GM23338 (cell line): ENCODE data around the gene CAPN15. TPM values are rescaled to one million over a fixed set of nuclear protein-coding genes. Genes with fewer than 3 reads are reported as not detected.

Source experiments
- ATAC-seq: fragments of 200-7000 bp; cut with Tn5 transposase; 3 replicates; pipeline ENCODE4 v1.9.1; 2020
- DNase-seq: peaks from one replicate; pipeline ENCODE4 v3.0.0-alpha.2; 2015; ENCODE audit warnings: low spot score
- H2AFZ ChIP-seq: fragments of 200-600 bp; sonication (generic); 2 replicates; pipeline ENCODE4 v1.8.0; 2016; ENCODE audit warnings: antibody characterized with exemption, mild to moderate bottlenecking, moderate library complexity
- H3F3A ChIP-seq: fragments of 200-600 bp; sonication (generic); replicated peaks from 2 replicates; pipeline ENCODE4 v1.8.0; 2017; ENCODE audit warnings: antibody characterized with exemption, mixed run types, low read depth
- H3K27ac ChIP-seq: fragments of 200-600 bp; sonication (generic); 2 replicates; pipeline ENCODE4 v1.6.1; 2016; ENCODE audit warnings: low read depth
- H3K27me3 ChIP-seq: fragments of 200-600 bp; sonication (generic); 2 replicates; pipeline ENCODE4 v1.8.0; 2016; ENCODE audit warnings: mild to moderate bottlenecking, mixed run types, moderate library complexity; ENCODE audit not compliant: insufficient read depth
- H3K36me3 ChIP-seq: fragments of 200-600 bp; sonication (generic); 2 replicates; pipeline ENCODE4 v1.8.0; 2016; ENCODE audit warnings: mild to moderate bottlenecking; ENCODE audit not compliant: insufficient read depth
- H3K4me1 ChIP-seq: fragments of 200-600 bp; sonication (generic); 2 replicates; pipeline ENCODE4 v1.8.0; 2016; ENCODE audit warnings: mild to moderate bottlenecking, moderate library complexity; ENCODE audit not compliant: insufficient read depth
- H3K4me2 ChIP-seq: fragments of 200-600 bp; sonication (generic); 2 replicates; pipeline ENCODE4 v1.7.1; 2017; ENCODE audit warnings: mixed run types
- H3K4me3 ChIP-seq: fragments of 200-600 bp; sonication (generic); 2 replicates; pipeline ENCODE4 v1.6.1; 2016; ENCODE audit warnings: mixed run types
- H3K79me2 ChIP-seq: fragments of 200-600 bp; sonication (generic); replicated peaks from 2 replicates; pipeline ENCODE4 v1.8.0; 2017; ENCODE audit warnings: mild to moderate bottlenecking; ENCODE audit not compliant: insufficient read depth
- H3K9me2 ChIP-seq: fragments of 200-600 bp; sonication (generic); 2 replicates; pipeline ENCODE4 v1.8.0; 2017; ENCODE audit not compliant: insufficient read depth
- H4K20me1 ChIP-seq: fragments of 200-600 bp; sonication (generic); replicated peaks from 2 replicates; pipeline ENCODE4 v1.8.0; 2017; ENCODE audit warnings: mild to moderate bottlenecking; ENCODE audit not compliant: insufficient read depth
- H3K27ac Mint-ChIP-seq: 2 replicates; pipeline ENCODE4 v1.8.0; 2020; ENCODE audit warnings: inconsistent platforms, mild to moderate bottlenecking, moderate library complexity, mixed read lengths
- H3K27me3 Mint-ChIP-seq: 3 replicates; pipeline ENCODE4 v1.8.0; 2022; ENCODE audit warnings: low read depth, mild to moderate bottlenecking, moderate library complexity, mixed read lengths, inconsistent platforms; ENCODE audit not compliant: insufficient read depth, poor library complexity
- H3K36me3 Mint-ChIP-seq: 3 replicates; pipeline ENCODE4 v1.8.0; 2021; ENCODE audit warnings: low read depth, mild to moderate bottlenecking, inconsistent platforms, moderate library complexity, mixed read lengths
- H3K4me1 Mint-ChIP-seq: 3 replicates; pipeline ENCODE4 v1.8.0; 2020; ENCODE audit warnings: mild to moderate bottlenecking, inconsistent platforms, mixed read lengths
- H3K4me3 Mint-ChIP-seq: 3 replicates; pipeline ENCODE4 v1.8.0; 2021; ENCODE audit warnings: moderate library complexity, mild to moderate bottlenecking, inconsistent platforms, mixed read lengths
- H3K9me3 Mint-ChIP-seq: 3 replicates; pipeline ENCODE4 v1.8.0; 2020; ENCODE audit warnings: moderate library complexity, mild to moderate bottlenecking, inconsistent platforms, mixed read lengths
- CREB1 ChIP-seq: fragments of 250-450 bp; sonication (Bioruptor Pico); IDR thresholded peaks from 2 replicates; pipeline ENCODE4 v1.5.0; 2020; ENCODE audit warnings: low read depth, mild to moderate bottlenecking, moderate library complexity
- EZH2 ChIP-seq: fragments of 200-600 bp; sonication (generic); IDR thresholded peaks from one replicate; pipeline ENCODE4 v1.8.0; 2017; ENCODE audit warnings: antibody characterized with exemption, mild to moderate bottlenecking, low read depth; ENCODE audit not compliant: unreplicated experiment
- EZH2phosphoT487 ChIP-seq: fragments of 200-600 bp; sonication (generic); IDR thresholded peaks from one replicate; pipeline ENCODE4 v1.8.1; 2018; ENCODE audit warnings: antibody characterized with exemption; ENCODE audit not compliant: unreplicated experiment
- JUNB ChIP-seq: IDR thresholded peaks from one replicate; pipeline ENCODE4 v1.6.1; 2016; ENCODE audit warnings: antibody characterized with exemption; ENCODE audit not compliant: unreplicated experiment
- POLR2AphosphoS5 ChIP-seq: IDR thresholded peaks from 2 replicates; pipeline ENCODE4 v1.6.1; 2016; ENCODE audit warnings: antibody characterized with exemption, low read depth
- STAT1 ChIP-seq: IDR thresholded peaks from one replicate; pipeline ENCODE4 v1.6.1; 2016; ENCODE audit warnings: antibody characterized with exemption; ENCODE audit not compliant: unreplicated experiment
- ZNF114 ChIP-seq: fragments of 250-450 bp; sonication (Bioruptor Pico); IDR thresholded peaks from 2 replicates; pipeline ENCODE4 v1.5.0; 2020; ENCODE audit warnings: mild to moderate bottlenecking, moderate library complexity
- ZNF331 ChIP-seq: fragments of 250-450 bp; sonication (Bioruptor Pico); IDR thresholded peaks from 2 replicates; pipeline ENCODE4 v1.5.0; 2020; ENCODE audit warnings: low read depth, mild to moderate bottlenecking, moderate library complexity
- long read RNA-seq: library from polyadenylated mRNA; unstranded; transcript quantifications from one replicate; pipeline ENCODE4 v2.0.0, GENCODE V29; 2020; ENCODE audit not compliant: unreplicated experiment
- polyA plus RNA-seq: library from polyadenylated mRNA; unstranded; fragments of >200 nt; fragmentation: Nextera tagmentation; extraction: Ambion mirVana; gene quantifications from 2 replicates; pipeline ENCODE4 v1.2.1, GENCODE V29; 2016
- total RNA-seq: library from RNA; depleted of rRNA; stranded (reverse); fragments of >200 nt; shearing (Covaris generic); gene quantifications from 2 replicates; pipeline ENCODE4 v1.2.3, GENCODE V29; 2014; rRNA removed
- TF ChIP-seq, protein P1 (sequence below): IDR thresholded peaks from 2 replicates; pipeline ENCODE4 v1.6.1; 2016; ENCODE audit warnings: antibody characterized with exemption
- TF ChIP-seq, protein P2 (sequence below): fragments of 250-450 bp; sonication (Bioruptor Pico); IDR thresholded peaks from 2 replicates; pipeline ENCODE4 v1.5.0; 2020; ENCODE audit warnings: mild to moderate bottlenecking, moderate library complexity
- TF ChIP-seq, protein P3 (sequence below): IDR thresholded peaks from one replicate; pipeline ENCODE4 v1.6.1; 2018; ENCODE audit warnings: antibody characterized with exemption; ENCODE audit not compliant: unreplicated experiment
- TF ChIP-seq, protein P4 (sequence below), 2 experiments: fragments of 200-600 bp in 1 of 2; sonication (generic) in 1 of 2; conservative IDR thresholded peaks; 2 replicates each; pipeline versions ENCODE4 v1.5.1 to v1.6.1; 2016 to 2017; ENCODE audit warnings: antibody characterized with exemption in 2 of 2, low read depth in 2 of 2, mild to moderate bottlenecking in 2 of 2, moderate library complexity in 1 of 2

CAPN15 gene
- total RNA-seq (142 and 164 TPM in 2 replicates), polyA plus RNA-seq (27.3 and 30.7 TPM in 2 replicates)
- long read RNA-seq, partial matches to known transcripts = 0 of 3 reads
- long read RNA-seq, other reads (novel, unspliced or antisense) = 3 of 3 reads

DNA sequence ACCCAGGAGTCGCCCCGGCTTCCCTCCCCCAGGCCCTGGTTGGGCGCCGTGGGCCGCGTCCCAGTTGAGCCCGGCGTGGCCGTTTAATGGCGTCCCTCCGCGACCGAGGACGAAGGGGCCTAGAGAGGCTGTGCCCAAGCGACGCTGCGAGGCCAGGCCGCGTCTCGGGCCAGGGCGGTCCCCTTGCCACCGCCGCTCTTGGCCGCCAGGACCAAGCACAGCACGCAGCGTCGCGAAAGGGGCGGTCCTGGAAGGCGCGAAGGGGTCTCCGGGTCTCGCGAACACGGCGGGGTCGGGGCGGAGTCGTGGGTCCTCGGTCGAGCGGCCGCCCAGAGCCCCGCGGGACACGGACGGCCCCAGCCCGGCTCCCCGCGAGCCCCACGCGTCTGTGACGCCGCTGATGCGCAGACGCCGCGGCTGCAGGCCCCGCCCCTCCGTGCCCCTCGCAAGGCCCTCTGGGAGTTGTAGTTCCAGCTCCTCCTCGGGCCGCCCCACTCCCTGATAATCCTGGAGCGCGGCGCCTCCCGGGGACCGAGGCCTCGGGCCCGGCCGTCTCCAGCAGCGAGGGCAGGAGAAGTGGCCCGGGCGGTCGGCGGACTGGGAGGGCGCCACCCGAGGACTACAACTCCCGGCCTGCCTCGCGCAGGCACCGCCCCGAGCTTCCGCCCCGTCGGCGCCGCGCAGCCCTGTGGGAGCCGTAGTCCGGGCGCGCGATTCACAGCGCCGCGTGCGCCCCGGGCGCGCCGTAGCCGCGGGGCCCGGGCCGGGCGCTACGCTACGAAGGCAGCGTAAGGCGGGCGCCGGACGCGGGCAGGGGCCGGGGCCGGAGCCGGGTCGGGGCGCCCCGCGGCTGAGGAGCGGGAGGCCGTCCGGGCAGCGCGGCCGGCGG lies at the start of gene CAPN15:
Gene CAPN15, plus strand, starts transcription at position 698 of the 889 bp plus-strand sequence. CDS start 19,127 bp downstream, outside the sequence.
- H3K27ac Mint-ChIP-seq = peak within 1 kb of the TSS; percentile 47; the same call in 1 of the 2 replicates
- Histone ChIP-seq H3K79me2 (peaks cover 47% of the 10 kb centered on the region), H3K27me3 (no peaks in the 10 kb centered on the region), H3K9me2 (no peaks in the 10 kb centered on the region), H3K4me2 (peak within 1 kb of the TSS; percentile 97), H3K4me1 (peaks cover 6% of the 10 kb centered on the region; the same call in 1 of the 2 replicates), H3F3A (0 out of 2 replicates have a peak, but pooled peaks cover 8% of the 10 kb centered on the region), H4K20me1 (peaks cover 26% of the 10 kb centered on the region), H3K4me3 (peak within 1 kb of the TSS; percentile 90), H3K27ac (peak within 1 kb of the TSS; percentile 55; the same call in 1 of the 2 replicates), H2AFZ (no peak within 1 kb of the TSS; the same call in 1 of the 2 replicates), H3K36me3 (no peaks in the 10 kb centered on the region)
- H3K4me1 Mint-ChIP-seq = peaks cover 20% of the 10 kb centered on the region
- H3K27me3 Mint-ChIP-seq = peaks cover 13% of the 10 kb centered on the region
- peak; percentile 75 for ATAC-seq
- H3K4me3 Mint-ChIP-seq = peak within 1 kb of the TSS; percentile 86
- H3K36me3 Mint-ChIP-seq = peaks cover 5% of the 10 kb centered on the region; the same call in 2 of the 3 replicates
- H3K9me3 Mint-ChIP-seq = no peaks in the 10 kb centered on the region; the same call in 2 of the 3 replicates
- peak; percentile 90 for DNase-seq
- TF ChIP-seq ZNF331 (CRISPR knock-in tag) (no peak), CREB1 (CRISPR knock-in tag) (peak; percentile 79), EZH2 (no peak), JUNB (no peak), EZH2phosphoT487 (no peak), POLR2AphosphoS5 (peak; percentile 68), ZNF114 (CRISPR knock-in tag) (peak; percentile 58; the same call in 1 of the 2 replicates), STAT1 (no peak)
- TF ChIP-seq, protein P1, sequence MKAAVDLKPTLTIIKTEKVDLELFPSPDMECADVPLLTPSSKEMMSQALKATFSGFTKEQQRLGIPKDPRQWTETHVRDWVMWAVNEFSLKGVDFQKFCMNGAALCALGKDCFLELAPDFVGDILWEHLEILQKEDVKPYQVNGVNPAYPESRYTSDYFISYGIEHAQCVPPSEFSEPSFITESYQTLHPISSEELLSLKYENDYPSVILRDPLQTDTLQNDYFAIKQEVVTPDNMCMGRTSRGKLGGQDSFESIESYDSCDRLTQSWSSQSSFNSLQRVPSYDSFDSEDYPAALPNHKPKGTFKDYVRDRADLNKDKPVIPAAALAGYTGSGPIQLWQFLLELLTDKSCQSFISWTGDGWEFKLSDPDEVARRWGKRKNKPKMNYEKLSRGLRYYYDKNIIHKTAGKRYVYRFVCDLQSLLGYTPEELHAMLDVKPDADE = peak; percentile 93
- TF ChIP-seq, protein P2, sequence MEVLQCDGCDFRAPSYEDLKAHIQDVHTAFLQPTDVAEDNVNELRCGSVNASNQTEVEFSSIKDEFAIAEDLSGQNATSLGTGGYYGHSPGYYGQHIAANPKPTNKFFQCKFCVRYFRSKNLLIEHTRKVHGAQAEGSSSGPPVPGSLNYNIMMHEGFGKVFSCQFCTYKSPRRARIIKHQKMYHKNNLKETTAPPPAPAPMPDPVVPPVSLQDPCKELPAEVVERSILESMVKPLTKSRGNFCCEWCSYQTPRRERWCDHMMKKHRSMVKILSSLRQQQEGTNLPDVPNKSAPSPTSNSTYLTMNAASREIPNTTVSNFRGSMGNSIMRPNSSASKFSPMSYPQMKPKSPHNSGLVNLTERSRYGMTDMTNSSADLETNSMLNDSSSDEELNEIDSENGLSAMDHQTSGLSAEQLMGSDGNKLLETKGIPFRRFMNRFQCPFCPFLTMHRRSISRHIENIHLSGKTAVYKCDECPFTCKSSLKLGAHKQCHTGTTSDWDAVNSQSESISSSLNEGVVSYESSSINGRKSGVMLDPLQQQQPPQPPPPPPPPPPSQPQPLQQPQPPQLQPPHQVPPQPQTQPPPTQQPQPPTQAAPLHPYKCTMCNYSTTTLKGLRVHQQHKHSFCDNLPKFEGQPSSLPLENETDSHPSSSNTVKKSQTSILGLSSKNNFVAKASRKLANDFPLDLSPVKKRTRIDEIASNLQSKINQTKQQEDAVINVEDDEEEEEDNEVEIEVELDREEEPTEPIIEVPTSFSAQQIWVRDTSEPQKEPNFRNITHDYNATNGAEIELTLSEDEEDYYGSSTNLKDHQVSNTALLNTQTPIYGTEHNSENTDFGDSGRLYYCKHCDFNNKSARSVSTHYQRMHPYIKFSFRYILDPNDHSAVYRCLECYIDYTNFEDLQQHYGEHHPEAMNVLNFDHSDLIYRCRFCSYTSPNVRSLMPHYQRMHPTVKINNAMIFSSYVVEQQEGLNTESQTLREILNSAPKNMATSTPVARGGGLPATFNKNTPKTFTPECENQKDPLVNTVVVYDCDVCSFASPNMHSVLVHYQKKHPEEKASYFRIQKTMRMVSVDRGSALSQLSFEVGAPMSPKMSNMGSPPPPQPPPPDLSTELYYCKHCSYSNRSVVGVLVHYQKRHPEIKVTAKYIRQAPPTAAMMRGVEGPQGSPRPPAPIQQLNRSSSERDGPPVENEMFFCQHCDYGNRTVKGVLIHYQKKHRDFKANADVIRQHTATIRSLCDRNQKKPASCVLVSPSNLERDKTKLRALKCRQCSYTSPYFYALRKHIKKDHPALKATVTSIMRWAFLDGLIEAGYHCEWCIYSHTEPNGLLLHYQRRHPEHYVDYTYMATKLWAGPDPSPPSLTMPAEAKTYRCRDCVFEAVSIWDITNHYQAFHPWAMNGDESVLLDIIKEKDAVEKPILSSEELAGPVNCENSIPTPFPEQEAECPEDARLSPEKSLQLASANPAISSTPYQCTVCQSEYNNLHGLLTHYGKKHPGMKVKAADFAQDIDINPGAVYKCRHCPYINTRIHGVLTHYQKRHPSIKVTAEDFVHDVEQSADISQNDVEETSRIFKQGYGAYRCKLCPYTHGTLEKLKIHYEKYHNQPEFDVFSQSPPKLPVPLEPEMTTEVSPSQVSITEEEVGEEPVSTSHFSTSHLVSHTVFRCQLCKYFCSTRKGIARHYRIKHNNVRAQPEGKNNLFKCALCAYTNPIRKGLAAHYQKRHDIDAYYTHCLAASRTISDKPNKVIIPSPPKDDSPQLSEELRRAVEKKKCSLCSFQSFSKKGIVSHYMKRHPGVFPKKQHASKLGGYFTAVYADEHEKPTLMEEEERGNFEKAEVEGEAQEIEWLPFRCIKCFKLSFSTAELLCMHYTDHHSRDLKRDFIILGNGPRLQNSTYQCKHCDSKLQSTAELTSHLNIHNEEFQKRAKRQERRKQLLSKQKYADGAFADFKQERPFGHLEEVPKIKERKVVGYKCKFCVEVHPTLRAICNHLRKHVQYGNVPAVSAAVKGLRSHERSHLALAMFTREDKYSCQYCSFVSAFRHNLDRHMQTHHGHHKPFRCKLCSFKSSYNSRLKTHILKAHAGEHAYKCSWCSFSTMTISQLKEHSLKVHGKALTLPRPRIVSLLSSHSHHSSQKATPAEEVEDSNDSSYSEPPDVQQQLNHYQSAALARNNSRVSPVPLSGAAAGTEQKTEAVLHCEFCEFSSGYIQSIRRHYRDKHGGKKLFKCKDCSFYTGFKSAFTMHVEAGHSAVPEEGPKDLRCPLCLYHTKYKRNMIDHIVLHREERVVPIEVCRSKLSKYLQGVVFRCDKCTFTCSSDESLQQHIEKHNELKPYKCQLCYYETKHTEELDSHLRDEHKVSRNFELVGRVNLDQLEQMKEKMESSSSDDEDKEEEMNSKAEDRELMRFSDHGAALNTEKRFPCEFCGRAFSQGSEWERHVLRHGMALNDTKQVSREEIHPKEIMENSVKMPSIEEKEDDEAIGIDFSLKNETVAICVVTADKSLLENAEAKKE (CRISPR knock-in tag) = no peak
- TF ChIP-seq, protein P3, sequence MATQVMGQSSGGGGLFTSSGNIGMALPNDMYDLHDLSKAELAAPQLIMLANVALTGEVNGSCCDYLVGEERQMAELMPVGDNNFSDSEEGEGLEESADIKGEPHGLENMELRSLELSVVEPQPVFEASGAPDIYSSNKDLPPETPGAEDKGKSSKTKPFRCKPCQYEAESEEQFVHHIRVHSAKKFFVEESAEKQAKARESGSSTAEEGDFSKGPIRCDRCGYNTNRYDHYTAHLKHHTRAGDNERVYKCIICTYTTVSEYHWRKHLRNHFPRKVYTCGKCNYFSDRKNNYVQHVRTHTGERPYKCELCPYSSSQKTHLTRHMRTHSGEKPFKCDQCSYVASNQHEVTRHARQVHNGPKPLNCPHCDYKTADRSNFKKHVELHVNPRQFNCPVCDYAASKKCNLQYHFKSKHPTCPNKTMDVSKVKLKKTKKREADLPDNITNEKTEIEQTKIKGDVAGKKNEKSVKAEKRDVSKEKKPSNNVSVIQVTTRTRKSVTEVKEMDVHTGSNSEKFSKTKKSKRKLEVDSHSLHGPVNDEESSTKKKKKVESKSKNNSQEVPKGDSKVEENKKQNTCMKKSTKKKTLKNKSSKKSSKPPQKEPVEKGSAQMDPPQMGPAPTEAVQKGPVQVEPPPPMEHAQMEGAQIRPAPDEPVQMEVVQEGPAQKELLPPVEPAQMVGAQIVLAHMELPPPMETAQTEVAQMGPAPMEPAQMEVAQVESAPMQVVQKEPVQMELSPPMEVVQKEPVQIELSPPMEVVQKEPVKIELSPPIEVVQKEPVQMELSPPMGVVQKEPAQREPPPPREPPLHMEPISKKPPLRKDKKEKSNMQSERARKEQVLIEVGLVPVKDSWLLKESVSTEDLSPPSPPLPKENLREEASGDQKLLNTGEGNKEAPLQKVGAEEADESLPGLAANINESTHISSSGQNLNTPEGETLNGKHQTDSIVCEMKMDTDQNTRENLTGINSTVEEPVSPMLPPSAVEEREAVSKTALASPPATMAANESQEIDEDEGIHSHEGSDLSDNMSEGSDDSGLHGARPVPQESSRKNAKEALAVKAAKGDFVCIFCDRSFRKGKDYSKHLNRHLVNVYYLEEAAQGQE = no peak
- TF ChIP-seq, protein P4, sequence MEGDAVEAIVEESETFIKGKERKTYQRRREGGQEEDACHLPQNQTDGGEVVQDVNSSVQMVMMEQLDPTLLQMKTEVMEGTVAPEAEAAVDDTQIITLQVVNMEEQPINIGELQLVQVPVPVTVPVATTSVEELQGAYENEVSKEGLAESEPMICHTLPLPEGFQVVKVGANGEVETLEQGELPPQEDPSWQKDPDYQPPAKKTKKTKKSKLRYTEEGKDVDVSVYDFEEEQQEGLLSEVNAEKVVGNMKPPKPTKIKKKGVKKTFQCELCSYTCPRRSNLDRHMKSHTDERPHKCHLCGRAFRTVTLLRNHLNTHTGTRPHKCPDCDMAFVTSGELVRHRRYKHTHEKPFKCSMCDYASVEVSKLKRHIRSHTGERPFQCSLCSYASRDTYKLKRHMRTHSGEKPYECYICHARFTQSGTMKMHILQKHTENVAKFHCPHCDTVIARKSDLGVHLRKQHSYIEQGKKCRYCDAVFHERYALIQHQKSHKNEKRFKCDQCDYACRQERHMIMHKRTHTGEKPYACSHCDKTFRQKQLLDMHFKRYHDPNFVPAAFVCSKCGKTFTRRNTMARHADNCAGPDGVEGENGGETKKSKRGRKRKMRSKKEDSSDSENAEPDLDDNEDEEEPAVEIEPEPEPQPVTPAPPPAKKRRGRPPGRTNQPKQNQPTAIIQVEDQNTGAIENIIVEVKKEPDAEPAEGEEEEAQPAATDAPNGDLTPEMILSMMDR (conservative IDR thresholded peaks at IDR 0.05; ENCODE audit: low read depth in 2 of 2) = no peak
